ENCODE results near the gene SLC2A4RG. TPM values are rescaled to one million over a fixed set of nuclear protein-coding genes. Genes with fewer than 3 reads are reported as not detected.
"Not testable (repeated sequence)": the region's sequence is repeated elsewhere in the genome, so short reads cannot be mapped to it uniquely, and the experiment has no call there.

The SLC2A4RG gene
- total RNA-seq, 1 donor from 2014 or later = 15.2 TPM

DNA sequence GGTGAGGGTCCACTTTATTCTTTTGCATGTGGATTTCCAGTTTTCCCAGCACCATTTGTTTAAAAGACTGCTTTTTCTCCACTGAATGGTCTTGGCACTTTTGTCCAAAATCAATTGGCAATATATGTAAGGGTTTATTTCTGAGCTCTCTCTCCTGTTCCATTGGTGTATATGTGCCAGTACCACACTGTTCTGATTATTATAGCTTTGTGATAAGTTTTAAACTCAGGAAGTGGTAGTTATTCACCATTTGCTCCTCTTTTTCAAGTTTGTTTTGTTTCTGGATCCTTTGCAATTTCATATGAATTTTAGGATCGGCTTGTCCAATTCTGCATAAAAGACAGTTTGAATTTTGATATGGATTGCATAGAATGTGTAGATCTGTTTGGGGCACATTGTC lies 27.4 kb upstream of the SLC2A4RG start:
- no peak for DNase-seq (ENCODE audit: low spot score)

DNA sequence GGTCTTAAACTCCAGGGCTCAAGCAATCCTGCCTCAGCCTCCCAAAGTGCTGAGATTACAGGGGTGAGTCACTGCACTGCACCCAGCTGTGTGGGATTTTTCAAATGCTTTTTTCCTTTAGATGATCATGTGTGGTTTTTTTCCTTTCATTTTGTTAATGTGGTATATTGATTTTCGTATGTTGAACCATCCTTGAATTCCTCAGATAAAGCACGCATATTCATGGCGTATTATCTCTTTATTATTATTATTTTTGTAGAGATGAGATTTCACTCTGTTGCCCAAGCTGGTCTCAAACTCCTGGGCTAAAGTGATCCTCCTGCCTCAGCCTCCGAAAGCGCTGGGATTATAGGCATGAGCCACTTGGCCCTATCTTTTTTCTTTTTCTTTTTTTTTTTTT lies 24.7 kb upstream of the SLC2A4RG start:
- DNase-seq (ENCODE audit: low spot score) = no peak

DNA sequence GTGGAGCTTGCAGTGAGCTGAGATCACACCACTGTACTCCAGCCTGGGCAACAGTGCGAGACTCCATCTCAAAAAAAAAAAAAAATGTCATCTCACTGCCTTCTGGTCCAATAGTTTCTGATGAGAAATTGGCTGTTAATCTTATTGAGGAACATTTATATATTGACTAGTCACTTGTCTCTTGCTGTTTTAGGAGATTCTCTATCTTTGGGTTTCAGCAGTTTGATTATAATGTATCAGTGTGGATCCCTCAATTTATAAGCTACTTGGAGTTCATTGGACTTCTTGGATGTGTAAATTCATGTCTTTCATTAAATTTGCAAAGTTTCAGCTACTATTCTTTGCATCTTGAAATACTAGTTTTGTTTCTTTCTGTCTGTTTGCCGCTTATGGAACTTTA lies 20.6 kb upstream of the SLC2A4RG start:
- DNase-seq (ENCODE audit: low spot score) = no peak

DNA sequence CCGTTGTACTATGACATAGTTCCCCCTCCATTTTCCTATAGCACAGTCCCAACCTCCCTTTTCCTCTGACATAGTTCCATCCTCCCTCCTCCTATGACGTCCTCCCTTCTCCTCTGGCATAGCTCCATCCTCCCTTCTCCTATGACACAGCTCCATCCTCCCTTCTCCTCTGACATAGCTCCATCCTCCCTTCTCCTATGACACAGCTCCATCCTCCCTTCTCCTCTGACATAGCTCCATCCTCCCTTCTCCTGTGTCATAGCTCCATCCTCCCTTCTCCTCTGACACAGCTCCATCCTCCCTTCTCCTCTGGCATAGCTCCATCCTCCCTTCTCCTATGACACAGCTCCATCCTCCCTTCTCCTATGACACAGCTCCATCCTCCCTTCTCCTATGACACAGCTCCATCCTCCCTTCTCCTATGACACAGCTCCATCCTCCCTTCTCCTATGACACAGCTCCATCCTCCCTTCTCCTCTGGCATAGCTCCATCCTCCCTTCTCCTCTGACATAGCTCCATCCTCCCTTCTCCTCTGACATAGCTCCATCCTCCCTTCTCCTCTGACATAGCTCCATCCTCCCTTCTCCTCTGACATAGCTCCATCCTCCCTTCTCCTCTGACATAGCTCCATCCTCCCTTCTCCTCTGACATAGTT lies 16.5 kb upstream of the SLC2A4RG start:
- DNase-seq (ENCODE audit: low spot score) = not testable (repeated sequence)

DNA sequence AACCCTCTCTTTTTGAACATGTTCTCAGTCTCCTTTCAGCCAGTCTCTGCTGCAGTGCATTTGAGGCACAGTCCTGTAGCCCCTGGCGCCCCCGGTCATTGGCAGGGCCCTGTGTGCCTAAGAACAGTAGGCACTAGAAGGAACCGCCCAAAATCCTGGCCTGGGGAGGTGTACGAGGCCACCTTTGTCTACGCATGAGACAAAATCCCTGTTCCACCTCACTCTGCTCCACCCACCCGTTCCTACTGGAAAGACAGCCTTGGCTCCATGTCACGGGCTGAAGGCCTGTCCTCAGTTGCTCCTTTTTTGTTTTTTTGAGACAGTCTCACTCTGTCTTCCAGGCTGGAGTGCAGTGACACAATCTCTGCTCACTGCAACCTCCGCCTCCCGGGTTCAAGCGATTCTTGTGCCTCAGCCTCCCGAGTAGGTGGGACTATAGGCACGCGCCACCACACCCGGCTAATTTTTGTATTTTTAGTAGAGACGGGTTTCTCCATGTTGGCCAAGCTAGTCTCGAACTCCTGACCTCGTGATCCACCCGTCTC lies 9.3 kb upstream of the SLC2A4RG start:
- DNase-seq (ENCODE audit: low spot score) = not testable (repeated sequence)

DNA sequence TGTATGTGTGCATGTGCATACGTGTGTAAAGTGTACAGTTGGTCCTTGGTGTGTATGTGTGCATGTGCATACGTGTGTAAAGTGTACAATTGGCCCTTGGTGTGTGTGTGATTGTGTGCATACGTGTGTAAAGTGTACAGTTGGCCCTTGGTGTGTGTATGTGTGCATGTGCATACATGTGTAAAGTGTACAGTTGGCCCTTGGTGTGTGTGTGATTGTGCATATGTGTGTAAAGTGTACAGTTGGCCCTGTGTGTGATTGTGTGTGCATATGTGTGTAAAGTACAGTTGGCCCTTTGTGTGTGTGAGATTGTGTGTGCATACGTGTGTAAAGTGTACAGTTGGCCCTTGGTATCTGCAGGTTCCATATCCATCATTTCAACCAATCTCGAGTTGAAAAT lies 8.2 kb upstream of the SLC2A4RG start:
- no peak for DNase-seq (ENCODE audit: low spot score)

DNA sequence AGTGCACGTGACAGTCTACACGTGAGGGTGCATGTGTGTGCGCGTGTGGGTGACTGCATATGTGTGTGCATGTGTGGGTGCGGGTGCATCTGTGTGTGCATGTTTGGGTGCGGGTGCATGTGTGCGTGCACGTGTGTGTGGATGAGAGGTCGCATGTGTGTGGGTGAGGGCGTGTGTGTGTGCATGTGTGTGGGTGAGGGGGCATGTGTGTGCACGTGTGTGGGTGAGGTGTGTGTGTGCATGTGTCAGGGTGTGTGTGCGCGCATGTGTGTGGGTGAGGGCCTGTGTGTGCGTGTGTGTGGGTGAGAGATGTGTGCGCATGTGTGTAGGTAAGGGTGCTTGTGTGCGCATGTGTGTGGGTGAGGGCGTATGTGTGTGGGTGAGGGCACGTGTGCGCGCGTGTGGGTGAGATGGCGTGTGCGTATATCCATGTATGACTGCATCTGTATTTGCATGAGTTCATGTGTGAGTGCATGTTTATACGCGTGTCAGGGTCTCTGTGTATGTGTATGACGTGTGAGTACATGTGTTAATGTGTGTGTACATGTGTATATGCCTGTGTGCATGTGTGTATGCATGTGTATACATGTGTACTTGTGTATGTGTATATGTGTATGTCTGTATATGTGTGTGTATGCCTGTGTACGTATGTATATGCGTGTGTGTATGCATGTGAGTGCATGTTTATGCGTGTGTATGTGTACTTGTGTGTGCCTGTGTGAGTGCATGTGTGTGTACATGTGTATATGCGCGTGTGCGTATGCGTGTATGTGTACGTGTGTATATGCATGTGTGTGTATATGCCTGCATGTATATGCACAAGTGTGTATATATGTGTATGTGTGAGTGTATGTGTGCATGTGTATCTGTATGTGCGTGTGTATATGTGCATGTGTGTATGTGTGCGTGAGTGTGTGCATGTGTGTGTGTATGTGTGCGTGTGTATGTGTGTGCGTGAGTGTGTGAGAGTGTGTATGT lies 7.2 kb upstream of the SLC2A4RG start:
- no peak for DNase-seq (ENCODE audit: low spot score)

DNA sequence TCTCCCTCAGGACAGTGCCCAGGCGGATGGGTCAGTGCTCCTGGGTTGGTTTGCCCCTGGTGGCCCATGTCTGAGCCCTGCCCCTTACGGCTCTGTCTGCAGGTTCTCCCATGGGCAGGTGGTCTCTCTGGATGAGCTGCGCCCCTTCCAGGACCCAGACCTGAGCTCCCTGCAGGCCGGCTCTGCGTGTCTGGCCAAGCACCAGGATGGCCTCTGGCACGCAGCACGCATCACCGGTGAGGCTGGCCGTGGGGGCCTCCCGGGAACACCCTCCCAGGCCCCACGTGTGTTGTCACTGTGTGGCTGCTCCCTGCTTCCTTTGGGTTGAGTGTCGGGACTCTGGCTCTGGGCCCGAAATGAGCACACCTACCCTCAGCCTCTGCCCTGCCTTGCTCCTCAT lies 6.5 kb upstream of the SLC2A4RG start:
- no peak for DNase-seq (ENCODE audit: low spot score)

DNA sequence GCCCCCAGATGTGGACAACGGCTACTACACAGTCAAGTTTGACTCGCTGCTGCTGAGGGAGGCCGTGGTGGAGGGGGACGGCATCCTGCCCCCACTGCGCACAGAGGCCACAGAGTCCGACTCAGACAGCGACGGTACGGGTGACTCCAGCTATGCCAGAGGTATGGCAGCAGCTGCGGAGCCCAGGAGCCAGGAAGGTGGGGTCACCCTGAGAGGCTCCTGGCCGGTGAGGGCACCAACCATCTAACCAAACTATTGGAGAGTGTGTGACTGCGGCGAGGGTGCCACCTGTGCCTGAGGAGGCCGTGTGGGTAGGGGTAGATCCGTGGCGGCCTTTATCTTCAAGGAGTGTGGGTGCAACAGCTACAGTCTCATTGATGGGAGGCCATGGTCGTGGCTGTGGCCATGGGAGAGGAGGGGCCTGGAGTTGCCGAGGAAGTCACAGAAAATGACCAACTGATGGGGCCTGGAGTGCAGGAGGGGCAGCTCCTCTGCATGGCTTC lies 5.9 kb upstream of the SLC2A4RG start:
- DNase-seq (ENCODE audit: low spot score) = no peak

DNA sequence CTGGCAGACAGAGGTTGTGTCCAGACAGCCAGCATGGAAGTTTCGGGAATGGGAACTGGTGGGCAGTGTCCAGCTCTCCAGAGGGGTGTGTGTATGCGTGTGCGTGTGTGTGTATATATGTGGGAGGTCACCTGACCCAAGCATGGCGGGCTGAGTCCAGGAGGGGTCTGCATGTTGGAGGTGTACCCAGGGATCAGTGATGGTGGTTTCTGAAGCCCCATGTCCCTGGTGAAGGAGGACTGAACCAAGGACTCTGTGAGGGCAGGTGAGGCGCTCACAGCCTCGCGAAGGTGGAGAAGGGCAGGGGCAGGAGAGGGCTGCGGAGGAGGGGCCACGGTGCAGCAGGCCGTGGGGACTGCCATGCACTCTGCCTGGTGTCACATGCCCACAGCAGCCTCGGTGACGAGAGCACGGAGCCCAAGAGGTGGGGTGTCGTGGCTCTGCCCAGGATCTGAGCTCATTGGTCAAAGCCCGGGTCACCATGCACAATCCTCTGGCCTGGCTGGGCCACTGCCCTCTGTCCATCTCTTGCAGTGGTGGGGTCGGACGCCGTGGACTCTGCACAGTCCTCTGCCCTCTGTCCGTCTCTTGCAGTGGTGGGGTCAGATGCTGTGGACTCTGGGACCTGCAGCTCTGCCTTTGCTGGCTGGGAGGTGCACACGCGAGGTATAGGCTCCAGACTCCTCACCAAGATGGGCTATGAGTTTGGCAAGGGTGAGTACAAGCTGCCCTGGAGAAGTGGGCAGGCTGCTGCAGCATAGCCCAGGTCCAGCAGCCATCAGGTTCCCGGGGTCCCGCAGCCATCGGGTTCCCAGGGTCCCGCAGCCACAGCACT lies 5.2 kb upstream of the SLC2A4RG start:
- no peak for DNase-seq (ENCODE audit: low spot score)

DNA sequence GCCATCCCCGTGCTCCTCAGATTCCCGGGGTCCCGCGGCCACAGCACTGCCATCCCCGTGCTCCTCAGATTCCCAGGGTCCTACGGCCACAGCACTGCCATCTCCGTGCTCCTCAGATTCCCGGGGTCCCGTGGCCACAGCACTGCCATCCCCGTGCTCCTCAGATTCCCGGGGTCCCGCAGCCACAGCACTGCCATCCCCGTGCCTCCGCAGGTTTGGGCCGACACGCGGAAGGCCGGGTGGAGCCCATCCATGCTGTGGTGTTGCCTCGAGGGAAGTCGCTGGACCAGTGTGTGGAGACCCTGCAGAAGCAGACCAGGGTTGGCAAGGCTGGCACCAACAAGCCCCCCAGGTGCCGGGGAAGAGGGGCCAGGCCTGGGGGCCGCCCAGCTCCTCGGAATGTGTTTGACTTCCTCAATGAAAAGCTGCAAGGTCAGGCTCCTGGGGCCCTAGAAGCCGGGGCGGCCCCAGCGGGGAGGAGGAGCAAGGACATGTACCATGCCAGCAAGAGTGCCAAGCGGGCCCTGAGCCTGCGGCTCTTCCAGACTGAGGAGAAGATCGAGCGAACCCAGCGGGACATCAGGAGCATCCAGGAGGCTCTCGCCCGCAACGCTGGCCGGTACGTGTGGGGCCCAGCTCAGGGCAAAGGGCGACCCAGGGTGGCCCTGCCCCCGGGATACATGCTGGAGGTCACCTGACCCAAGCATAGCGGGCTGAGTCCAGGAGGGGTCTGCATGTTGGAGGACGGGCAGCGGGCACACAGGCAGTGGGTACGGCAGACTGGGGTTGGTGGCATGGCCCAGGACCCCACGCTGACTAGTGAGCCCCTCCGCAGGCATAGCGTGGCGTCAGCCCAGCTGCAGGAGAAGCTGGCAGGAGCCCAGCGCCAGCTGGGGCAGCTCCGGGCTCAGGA lies 4.4 kb upstream of the SLC2A4RG start:
- no peak for DNase-seq (ENCODE audit: low spot score)

DNA sequence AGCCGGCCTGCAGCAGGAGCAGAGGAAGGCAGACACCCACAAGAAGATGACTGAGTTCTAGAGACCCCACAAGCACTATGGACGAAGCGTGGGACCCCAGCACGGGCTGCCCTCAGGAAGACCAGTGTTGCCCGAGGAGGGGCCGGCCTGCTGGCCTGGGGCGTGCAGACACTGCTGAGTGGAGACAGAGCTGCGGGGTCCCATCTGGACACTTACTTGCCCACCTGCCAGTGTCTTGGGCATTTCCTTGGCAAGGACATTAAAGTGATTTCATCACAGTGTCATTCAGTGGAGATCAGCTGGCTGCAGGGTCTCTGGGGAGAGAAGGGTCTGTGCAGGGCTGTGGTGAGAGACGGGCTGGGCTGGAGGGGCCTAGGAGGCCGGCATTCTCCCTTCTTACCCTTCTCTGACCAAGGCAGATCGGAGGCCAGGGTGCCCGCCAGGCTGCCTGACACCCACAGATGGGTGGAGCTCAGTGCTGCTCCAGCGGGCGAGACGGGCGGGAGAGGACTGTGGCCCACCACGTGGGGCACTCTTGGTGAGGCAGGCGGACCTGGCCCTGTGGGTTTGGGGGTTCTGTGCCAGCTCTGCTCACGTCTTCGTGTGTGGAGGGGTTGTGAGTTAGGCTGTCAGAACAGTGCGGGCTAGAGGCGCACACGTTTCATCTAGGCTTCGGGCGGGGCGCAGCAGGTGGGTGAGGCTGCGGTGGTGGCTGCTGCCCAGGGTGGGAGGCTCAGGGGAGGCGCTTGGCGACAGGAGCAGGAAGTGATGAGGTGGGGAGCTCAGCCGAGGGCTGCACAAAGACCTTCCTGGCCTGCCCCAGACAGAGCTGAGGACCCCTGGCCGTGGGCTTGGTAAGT lies 3.5 kb upstream of the SLC2A4RG start, which contains the start of gene LIME1:
Gene LIME1, plus strand, starts transcription at position 806 of the 860 bp plus-strand sequence. CDS start 886 bp downstream, outside the sequence.
- DNase-seq (ENCODE audit: low spot score) = no peak

DNA sequence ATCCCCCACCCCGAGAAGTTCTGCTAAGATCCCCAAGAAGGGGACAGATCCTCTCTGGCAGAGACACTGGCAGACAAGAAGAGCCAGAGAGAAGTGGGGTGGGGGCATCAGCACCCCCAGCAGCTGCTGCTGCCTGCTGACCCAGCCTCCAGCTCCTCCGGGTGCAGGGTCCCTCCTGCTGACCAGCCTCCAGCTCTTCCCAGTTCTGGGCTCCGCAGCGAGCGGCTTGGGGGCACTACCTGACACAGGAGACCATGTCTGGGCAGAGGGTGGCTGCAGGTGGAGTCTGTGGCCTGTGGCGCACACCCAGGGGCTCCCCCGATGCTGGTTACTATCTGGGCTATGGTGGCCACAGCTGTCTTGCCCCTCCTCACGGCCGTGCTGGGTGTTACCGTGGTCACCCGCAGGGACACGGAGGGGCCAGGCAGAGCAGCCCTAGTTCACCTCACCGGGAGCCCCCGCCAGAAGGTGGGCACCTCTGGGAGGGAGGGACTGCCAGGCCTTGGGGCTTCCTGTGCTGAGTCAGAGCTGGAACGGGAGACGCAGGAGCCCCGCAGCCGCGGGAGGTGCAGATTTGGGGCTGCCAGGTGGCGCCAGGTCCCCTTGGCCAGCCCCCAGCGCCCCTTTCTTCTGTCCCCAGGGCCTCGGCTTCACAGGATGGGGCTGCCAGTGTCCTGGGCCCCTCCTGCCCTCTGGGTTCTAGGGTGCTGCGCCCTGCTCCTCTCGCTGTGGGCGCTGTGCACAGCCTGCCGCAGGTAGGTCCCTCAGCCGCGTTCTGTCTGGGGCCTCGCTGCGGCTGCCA lies 2.5 kb upstream of the SLC2A4RG start:
- no peak for DNase-seq (ENCODE audit: low spot score)

DNA sequence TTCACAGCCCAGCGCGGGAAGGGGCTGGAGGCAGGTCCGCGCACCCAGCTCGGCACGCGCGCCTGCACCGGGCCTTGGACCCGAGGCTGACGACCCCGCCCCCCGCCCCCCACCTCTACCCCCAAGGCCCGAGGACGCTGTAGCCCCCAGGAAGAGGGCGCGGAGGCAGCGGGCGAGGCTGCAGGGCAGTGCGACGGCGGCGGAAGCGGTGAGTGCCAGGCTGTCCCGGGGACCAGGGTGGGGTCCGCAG lies 2.0 kb upstream of the SLC2A4RG start:
- no peak for DNase-seq (ENCODE audit: low spot score)

DNA sequence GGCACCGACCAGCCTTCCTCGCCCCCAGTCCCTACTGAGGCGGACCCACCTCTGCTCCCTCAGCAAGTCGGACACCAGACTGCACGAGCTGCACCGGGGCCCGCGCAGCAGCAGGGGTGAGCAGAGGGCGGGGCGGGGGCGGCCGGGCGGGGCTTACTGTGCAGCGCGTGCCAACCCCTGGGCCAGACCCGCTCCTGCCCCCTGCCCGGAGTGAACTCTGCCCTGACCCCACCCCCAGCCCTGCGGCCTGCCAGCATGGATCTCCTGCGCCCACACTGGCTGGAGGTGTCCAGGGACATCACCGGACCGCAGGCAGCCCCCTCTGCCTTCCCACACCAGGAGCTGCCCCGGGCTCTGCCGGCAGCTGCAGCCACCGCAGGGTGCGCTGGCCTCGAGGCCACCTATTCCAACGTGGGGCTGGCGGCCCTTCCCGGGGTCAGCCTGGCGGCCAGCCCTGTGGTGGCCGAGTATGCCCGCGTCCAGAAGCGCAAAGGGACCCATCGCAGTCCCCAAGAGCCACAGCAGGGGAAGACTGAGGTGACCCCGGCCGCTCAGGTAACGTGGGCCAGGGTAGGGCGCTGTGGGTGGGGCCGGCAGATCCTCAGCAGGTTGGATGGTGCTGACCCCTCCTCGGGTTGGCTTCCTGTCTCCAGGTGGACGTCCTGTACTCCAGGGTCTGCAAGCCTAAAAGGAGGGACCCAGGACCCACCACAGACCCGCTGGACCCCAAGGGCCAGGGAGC lies 1.5 kb upstream of the SLC2A4RG start:
- no peak for DNase-seq (ENCODE audit: low spot score)

DNA sequence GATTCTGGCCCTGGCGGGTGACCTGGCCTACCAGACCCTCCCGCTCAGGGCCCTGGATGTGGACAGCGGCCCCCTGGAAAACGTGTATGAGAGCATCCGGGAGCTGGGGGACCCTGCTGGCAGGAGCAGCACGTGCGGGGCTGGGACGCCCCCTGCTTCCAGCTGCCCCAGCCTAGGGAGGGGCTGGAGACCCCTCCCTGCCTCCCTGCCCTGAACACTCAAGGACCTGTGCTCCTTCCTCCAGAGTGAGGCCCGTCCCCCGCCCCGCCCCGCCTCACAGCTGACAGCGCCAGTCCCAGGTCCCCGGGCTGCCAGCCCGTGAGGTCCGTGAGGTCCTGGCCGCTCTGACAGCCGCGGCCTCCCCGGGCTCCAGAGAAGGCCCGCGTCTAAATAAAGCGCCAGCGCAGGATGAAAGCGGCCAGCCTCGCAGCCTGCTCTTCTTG lies 868 bp upstream of the SLC2A4RG start:
- DNase-seq (ENCODE audit: low spot score) = peak; percentile 53

DNA sequence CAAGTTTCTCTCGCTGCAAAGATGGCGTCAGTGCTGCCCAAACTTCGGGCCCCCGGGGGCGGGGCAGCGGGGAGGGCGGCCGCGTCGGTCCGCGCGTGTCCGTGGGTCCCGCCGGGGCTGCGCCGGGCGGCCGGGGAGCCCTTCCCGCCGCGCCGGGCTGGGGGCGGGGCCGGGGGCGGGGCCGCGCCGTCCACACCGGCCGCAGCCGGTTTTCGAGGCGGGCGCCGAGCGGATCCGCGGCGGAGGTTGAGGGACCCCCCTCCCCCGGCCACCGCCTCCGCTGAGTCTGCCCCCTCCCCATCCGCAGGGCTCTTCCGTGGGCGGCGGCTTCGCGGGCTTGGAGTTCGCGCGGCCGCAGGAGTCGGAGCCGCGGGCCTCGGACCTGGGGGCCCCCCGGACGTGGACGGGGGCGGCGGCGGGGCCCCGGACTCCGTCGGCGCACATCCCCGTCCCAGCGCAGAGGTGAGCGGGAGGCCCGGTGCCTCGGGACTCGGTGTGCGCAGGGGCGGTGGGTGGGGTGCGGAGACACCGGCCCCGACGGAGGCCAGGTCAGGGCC lies 572 bp downstream of the SLC2A4RG start:
- peak; percentile 63 for DNase-seq (ENCODE audit: low spot score)

All from umbilical cord (tissue), 2 donors.